GM10847 (cell line): ENCODE results near the gene UNC13C.

Source experiments
- POLR2A ChIP-seq: IDR thresholded peaks from 2 replicates; pipeline ENCODE4 v1.6.1; 2011; ENCODE audit not compliant: insufficient read length; ENCODE audit errors: extremely low read depth

Gene UNC13C

DNA sequence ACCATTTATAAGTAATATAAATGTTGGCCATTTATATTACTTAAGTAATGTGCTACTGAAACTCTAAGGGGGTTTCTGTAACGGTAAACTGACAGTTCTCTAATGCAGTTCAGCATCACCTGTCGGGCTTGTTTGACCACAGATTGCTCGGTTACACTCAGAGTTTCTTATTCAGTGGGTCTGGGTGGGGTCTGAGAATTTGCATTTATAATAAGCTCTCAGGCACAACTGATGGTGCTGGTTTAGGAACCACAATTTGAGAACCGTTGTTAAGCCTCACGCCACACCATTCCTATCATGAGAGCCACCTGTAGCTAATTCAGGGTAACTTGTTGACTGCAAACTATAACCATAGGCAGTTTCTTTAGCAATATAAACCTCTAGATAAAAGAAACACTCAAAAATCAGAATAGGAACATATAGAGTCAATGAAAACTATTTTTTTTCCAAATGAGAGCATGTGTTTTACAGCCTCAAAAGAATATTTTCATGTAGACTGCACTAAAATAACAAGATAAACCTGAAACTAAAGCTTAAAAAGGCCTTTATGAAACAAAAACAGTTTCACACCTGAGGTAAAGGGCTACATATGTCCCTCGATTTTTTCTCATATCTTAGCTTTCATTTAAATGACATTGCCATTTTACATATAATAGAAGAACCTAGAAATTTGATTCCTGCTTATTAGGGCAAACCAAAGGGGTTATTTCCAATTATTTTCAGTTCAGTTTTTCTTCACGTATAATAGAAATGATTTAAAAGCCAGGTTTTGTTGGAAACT lies 604.8 kb downstream of the UNC13C start:
- no peak for TF ChIP-seq POLR2A

DNA sequence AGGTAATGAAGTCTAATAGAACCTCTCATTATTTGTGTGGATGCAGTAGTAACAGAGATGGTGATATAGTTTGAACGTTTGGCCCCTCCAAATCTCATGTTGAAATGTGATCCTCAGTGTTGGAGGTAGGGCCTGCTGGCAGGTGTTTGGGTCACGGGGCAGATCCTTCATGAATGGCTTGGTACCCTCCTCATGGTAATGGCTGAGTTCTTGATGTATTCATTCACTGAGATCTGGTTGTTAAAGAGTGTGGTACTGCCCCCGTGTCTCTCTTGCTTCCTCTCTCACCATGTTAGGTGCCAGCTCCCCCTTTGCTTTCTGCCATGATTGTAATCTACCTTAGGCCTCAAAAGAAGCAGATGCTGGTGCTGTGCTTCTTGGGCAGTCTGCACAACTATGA lies 606.8 kb downstream of the UNC13C start:
- no peak for TF ChIP-seq POLR2A

DNA sequence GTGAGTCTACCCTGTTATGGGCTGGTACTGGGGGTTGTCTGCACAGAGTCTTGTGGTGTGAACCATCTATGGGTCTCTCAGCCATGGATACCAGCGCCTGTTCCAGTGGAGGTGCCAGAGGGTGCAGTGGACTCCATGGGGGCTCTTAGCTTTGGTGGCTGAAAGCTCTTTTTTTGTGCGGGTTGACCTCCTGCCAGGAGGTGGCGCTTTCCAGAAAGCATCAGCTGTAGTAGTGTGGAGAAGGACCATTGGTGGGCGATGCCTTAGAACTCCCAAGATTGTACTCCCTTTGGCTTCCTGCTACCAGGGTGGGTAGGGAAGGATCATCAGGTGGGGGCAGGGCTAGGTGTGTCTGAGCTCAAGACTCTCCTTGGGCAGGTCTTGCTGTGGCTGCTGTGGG lies 615.9 kb downstream of the UNC13C start:
- TF ChIP-seq POLR2A, result no peak

DNA sequence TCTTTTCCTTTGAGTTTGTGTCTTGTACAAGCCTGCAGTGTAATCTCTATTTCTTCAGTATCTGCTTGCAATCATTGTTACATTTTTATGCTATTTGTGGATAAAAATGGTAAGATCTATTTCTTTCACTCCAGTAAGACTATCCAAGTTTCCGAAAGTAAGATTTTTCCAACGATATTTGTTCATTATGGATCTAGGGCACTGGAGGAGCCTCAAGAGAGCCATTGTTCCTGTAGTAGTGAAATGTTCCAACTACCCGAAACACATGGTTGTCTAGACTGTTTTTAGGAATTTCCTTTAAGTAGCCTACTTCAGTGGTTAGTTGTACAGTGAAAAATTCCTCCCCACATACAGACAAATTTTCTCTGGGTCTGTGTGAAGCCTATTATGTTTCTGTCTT lies 621.1 kb downstream of the UNC13C start:
- TF ChIP-seq POLR2A, result no peak

DNA sequence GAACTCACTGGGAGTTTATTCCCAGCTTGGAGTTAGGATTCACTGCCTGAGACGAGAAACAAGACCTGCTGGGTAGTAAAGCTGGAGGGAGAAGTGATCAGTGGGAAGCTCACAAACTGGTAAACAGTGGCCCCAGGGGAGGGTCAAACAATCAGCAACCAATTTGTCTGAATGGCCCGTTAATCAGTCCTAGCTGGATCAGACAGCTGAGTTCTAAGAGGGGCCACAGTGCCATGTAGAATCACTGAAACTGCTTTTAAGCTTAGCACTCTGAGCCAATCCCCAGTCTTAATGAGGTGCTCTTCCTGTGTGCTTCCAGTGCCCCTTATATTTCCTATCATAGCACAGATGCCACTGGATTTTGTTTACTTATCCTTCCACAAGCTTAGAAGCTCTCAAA lies 626.8 kb downstream of the UNC13C start:
- TF ChIP-seq POLR2A, result no peak

DNA sequence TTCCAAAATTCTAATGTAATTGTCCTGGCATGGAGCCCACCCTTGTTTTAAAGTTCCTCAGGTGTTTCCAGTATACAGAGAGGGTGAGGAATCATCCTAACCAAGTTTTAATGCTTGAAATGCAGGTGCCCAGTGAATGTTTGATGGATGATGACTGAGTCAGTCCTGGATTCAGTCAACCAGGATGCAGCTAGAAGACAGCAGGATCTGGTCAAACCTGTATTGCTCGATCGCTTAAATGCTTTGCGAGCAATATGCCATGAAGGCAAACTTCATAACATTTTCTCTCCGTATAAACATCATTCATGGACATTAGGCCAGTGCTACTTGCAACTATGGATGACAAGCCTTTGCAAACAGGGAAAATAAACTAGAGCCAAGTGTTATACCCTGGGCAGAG lies 627.3 kb downstream of the UNC13C start:
- no peak for TF ChIP-seq POLR2A

DNA sequence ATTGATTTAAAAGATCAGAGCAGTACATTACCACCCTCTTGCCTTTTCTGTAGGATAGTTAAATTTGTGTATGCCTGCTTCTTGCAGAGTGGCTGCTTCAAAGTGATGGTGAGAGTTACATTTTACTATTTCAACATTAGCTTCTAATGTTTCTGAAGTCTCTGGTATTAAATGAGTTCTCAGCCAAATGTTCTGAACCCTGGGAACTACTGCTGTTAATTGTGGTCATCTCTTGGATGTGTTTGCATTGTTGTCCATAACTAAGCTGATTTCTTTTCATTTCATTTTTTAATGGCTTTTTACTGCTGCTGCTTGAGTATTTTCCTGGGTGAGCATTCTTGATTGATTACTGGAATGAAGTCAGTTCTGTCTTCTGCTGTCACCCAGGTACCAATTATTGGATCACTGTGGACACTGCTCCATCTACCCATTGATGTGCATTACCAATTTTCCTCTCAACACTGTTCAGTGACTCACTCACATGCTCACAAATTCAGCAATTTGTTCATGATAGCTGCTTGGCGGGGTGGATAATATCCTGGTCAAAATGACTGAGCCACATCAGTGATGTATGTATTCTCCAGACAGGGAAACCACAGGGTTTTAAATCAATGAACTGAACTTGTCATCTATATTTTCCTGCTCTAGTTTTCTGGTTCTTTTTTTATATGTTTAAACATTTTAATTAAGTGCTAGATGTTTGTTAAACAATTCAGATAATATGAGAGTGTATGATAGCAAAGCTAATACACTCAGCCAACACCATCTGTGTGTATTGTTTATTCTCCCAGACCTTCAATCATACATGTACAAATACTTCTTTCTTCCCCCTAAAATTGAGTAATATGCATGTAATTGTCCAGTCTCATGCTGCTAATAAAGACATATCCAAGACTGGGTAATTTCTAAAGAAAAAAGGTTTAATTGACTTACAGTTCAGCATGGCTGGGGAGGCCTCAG lies 630.9 kb downstream of the UNC13C start:
- no peak for TF ChIP-seq POLR2A

DNA sequence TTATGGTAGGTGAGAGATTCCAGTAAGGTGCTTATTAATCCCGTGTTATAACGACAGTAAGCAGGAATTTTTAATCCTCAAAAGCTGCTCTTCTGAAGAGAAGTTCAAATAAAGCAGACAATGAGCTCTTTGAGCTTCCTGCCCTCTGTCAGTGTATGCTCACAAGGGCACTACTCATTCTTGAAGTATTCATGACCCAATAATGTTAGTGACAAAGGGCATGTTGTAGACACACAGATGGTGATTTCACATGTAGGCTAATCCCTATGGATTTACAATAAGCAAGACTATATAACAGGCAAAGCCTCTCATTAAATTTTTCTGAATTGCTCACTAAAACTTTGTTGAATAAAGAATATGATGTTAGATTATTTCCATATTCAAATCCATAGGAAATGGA lies 639.9 kb downstream of the UNC13C start:
- no peak for TF ChIP-seq POLR2A

DNA sequence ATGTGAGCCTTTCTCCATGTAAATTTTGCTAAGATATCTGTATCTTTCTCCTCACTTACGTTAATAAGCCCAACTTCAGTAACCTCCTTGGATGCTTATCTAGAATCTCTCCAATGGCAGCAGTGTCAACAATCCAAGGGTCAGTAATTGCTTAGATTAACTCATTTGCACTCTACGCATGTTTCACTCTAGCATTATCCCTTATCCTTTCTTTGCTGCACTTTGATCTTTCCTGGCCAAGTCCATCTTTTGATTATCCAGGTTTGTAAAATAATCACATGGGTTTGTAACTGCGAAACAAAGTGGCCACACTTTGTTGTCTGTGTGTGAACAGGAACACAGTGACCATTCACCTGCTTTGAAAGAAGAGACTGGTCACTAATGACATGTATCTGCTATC lies 640.9 kb downstream of the UNC13C start:
- TF ChIP-seq POLR2A, result no peak

DNA sequence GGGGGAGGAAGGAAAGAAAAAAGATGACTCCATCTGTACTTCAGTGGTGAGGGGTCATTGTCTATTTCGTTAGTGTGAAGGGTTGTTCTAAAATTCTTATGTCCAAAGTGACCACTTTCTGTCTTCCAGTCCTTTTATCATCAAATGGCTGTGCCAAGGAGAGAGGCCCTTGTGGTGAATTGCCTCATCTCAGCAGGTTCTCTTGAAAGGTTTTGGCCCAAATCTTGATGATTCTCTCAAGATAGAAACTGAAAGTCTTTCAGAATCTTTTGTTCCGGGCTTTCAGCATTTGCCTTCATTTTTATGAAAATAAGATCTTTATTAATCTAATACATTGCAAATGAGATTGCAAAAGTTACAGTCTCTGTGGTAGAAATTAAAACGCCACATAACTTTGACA lies 642.7 kb downstream of the UNC13C start:
- no peak for TF ChIP-seq POLR2A

DNA sequence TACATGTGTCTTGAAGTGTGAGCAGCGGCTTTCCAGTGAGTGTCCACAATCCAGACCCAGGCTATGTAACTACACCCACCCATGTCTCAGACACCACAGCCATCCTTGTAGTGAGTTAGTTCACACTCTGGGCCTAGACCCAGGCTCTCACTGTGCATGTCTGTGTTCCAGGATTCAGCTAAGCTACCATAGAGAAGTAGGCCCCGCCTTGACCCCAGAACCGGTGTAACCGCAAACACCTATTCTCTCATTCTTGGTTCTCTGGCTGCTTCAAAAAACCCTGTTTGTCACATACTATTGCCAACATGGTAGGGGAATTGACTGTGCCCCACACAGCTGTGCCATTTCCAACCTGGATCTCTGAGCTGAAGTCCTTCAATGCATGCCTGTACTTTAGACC lies 657.9 kb downstream of the UNC13C start:
- TF ChIP-seq POLR2A, result no peak

DNA sequence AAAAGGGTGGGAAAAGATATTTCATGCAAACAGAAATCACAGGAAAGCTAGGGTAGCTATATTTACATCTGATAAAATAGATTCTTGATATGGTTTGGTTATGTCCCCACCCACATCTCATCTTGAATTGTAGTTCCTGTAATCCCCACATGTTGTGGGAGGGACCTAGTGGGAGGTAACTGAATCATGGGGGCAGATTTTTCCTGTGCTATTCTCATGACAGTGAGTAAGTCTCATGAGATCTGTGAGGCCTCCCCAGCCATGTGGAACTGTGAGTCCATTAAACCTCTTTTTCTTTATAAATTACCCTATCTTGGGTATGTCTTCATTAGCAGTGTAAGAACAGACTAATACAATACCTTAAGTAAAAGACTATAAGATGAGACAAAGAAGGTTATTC lies 660.4 kb downstream of the UNC13C start:
- no peak for TF ChIP-seq POLR2A

DNA sequence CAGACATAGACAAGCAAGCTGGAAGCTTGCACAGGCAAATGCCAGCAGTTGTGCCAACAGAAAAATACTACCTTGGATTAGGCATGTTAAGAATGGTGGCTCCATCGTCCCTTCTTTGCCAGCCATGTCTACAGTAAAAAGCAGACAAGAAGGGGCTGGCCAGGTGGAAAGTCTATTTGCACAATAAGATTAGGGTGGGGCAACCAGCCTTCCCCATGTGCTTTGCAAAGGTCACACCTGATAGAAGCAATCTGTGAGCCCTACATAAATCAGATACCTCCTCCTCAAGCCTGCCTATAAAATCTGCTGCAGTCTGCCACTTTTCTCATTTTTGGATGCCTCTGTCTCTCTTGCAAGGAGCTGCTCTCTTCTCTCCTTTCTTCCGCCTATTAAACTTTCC lies 662.6 kb downstream of the UNC13C start:
- TF ChIP-seq POLR2A, result no peak

DNA sequence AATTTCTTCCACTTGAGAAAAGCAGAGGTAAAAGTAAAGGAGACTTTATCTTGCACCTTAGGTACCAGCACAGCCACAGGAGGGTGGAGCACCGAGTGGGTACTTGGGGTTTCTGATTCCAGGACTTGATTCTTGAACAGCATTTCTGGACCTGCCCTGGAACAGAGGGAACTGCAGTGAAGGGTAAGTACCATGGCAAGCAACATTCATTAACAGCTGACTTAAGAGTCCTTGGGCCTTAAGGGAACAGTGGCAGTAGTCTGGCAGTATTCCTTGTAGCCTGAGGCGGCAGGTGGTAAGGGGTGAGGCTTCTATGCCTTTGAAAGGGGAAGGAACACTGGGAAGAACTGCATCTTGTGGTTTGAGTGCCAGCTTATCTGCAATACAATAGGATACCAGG lies 666.6 kb downstream of the UNC13C start:
- no peak for TF ChIP-seq POLR2A

DNA sequence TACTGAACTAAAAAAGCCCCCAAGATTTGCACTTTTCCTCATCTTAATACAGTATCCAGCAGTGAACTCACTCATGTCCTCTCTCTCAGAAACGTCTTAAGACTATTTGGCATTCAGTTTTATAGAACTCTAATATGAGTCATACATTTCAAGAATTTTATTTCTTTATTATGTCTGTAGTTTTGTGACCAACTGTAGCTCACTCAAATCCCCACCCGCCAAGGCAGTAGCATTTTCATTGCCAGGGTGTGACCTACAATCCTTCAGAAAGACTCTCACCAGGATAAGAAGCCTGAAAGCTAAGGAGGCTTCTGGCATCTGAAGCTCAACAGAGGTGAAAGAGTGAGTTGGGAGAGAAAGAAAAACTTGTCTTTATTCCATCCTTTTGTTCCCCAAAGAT lies 681.4 kb downstream of the UNC13C start:
- no peak for TF ChIP-seq POLR2A

DNA sequence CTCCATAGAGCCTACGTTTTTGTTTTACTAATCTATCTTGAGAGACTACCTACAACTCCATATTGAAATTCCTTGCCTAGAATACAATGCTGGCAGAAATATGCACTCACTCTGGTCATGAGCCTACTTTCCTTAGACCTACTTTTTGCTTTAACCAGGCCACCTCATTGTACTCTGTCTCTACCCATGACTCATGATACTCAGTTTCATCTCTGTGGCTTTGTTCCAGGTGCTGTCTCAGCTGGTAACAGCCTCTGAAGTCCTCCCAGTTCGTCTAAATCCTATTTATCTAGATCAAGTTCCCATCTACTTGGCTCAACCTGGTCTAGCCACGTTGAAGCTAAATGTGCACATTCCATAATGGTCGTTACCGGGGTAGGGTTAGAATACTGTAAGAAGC lies 682.1 kb downstream of the UNC13C start:
- TF ChIP-seq POLR2A, result no peak
